ENCODE data around the gene KCNRG.

DNA sequence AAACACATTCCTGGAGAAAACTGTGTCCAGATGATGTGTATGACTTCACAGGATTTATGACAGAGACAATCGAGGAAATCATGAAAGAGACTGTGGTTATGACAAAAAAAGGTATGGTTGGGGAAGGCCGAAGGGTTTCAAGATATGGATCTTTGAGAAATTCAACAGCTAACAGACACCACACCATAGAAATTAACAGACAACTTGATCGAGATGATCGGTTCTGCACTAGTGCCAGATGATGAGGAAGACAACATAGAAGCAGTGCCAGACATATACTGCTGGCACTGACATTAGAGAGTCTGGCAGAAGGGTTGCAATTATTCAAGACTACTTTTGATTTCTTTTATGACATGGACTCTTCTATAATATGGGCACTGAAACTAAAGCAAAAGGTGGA lies 37.2 kb downstream of the KCNRG start:
- TF ChIP-seq, protein P1, sequence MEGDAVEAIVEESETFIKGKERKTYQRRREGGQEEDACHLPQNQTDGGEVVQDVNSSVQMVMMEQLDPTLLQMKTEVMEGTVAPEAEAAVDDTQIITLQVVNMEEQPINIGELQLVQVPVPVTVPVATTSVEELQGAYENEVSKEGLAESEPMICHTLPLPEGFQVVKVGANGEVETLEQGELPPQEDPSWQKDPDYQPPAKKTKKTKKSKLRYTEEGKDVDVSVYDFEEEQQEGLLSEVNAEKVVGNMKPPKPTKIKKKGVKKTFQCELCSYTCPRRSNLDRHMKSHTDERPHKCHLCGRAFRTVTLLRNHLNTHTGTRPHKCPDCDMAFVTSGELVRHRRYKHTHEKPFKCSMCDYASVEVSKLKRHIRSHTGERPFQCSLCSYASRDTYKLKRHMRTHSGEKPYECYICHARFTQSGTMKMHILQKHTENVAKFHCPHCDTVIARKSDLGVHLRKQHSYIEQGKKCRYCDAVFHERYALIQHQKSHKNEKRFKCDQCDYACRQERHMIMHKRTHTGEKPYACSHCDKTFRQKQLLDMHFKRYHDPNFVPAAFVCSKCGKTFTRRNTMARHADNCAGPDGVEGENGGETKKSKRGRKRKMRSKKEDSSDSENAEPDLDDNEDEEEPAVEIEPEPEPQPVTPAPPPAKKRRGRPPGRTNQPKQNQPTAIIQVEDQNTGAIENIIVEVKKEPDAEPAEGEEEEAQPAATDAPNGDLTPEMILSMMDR (IDR thresholded peaks at IDR 0.05) = no peak
- TF ChIP-seq POLR2A (IDR thresholded peaks at IDR 0.05) = no peak

Data from breast epithelium (tissue), 3 donors.